ENCODE data around the gene KLHL24.

DNA sequence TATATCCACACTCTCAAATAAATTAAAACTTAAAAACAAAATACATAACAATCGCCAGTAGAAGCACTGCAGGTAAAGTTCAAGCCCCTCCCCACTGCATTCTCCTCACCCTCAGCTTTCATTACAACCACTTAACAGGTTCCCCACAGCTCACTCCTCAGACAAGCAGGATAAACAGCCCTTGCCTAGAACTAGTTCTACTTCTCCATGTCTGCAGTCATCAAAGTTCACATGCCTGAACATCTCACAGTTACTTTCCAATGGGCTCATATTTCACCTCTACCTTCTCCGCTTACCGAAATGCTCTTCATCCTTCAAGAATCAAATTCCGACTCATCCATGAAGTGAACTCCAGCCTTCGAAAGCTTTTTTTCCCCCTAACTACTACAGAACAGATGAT, 66.3 kb downstream of the KLHL24 start:
- TF ChIP-seq, protein P1, sequence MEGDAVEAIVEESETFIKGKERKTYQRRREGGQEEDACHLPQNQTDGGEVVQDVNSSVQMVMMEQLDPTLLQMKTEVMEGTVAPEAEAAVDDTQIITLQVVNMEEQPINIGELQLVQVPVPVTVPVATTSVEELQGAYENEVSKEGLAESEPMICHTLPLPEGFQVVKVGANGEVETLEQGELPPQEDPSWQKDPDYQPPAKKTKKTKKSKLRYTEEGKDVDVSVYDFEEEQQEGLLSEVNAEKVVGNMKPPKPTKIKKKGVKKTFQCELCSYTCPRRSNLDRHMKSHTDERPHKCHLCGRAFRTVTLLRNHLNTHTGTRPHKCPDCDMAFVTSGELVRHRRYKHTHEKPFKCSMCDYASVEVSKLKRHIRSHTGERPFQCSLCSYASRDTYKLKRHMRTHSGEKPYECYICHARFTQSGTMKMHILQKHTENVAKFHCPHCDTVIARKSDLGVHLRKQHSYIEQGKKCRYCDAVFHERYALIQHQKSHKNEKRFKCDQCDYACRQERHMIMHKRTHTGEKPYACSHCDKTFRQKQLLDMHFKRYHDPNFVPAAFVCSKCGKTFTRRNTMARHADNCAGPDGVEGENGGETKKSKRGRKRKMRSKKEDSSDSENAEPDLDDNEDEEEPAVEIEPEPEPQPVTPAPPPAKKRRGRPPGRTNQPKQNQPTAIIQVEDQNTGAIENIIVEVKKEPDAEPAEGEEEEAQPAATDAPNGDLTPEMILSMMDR (IDR thresholded peaks at IDR 0.05; ENCODE audit: low read depth, low read length), result no peak
- no peak for TF ChIP-seq EZH2phosphoT487 (IDR thresholded peaks at IDR 0.05; ENCODE audit: low read depth)
